ENCODE measurements around the gene TSPAN4. TPM values are rescaled to one million over a fixed set of nuclear protein-coding genes. Genes with fewer than 3 reads are reported as not detected.
A peak's percentile ranks its signal among the peaks of the same experiment; 100 is the strongest.

TSPAN4 gene
- total and polyA plus RNA-seq, 2 of the 13 experiments (the other 11 are each of a cell fraction or from before 2014, with no cell fraction given) = 31.7 to 68.3 TPM

DNA sequence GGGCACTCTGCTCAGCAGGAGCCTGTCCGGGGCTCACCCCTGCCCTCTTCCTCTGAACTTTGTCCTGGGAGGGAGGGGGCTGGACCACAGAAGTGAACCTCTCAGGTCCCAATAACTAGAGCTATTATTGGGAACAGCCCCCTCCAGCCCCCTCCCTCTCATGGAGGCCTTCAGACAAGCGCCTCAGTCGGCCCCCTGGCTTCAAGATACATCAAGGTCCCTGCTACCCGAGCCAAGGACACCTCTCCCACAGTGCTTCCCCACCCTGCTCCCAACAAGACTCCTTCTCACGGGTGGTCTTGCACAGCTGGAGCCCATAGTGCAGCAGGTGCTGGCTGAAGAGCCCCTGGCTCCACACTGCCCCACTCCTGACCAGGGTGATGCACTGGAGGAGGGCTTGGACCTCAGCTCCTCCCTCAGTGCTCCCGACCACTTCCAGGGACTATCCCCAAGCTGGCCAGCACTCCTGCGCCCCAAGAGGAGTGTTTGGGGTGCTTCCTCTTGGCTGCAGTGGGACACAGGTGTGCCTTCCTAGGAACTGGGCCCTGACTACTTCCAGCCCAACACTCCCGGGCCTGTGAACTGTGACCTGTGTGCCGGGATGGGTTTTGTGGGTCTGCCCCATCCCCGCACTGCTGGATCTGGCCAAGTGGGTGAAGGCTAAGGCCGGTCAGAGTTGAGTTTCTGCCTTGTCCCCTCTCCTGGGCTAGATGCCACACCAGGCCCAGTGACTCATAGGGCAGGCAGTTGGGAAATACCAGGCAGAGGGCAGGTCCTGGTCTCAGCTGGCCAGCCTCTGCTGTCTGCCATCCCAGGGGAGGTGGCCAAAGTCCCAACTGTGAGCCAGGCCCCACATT is 21.8 kb upstream of the TSPAN4 start (continued):
- TF ChIP-seq RFXAP (CRISPR knock-in tag; IDR thresholded peaks at IDR 0.05; ENCODE audit: borderline replicate concordance) (0 out of 2 replicates have a peak, but pooled peaks have one; percentile 1), CEBPG (CRISPR knock-in tag; IDR thresholded peaks at IDR 0.05) (peak; percentile 76), PCBP1 (IDR thresholded peaks at IDR 0.05; ENCODE audit: borderline replicate concordance, low read depth, low read length) (0 out of 2 replicates have a peak, but pooled peaks have one; percentile 3), HNF4G (IDR thresholded peaks at IDR 0.05; ENCODE audit: borderline replicate concordance, low read depth, low read length) (peak; percentile 32; the same call in 1 of the 2 replicates), HNF4G (CRISPR knock-in tag; IDR thresholded peaks at IDR 0.05; ENCODE audit: borderline replicate concordance, low read depth) (no peak), HDAC6 (IDR thresholded peaks at IDR 0.05; ENCODE audit: low read depth, low read length) (no peak), LCORL (IDR thresholded peaks at IDR 0.05) (no peak), LCORL (CRISPR knock-in tag; IDR thresholded peaks at IDR 0.05) (peak; percentile 74), HDAC1 (CRISPR knock-in tag; IDR thresholded peaks at IDR 0.05) (0 out of 2 replicates have a peak, but pooled peaks have one; percentile 27)

DNA sequence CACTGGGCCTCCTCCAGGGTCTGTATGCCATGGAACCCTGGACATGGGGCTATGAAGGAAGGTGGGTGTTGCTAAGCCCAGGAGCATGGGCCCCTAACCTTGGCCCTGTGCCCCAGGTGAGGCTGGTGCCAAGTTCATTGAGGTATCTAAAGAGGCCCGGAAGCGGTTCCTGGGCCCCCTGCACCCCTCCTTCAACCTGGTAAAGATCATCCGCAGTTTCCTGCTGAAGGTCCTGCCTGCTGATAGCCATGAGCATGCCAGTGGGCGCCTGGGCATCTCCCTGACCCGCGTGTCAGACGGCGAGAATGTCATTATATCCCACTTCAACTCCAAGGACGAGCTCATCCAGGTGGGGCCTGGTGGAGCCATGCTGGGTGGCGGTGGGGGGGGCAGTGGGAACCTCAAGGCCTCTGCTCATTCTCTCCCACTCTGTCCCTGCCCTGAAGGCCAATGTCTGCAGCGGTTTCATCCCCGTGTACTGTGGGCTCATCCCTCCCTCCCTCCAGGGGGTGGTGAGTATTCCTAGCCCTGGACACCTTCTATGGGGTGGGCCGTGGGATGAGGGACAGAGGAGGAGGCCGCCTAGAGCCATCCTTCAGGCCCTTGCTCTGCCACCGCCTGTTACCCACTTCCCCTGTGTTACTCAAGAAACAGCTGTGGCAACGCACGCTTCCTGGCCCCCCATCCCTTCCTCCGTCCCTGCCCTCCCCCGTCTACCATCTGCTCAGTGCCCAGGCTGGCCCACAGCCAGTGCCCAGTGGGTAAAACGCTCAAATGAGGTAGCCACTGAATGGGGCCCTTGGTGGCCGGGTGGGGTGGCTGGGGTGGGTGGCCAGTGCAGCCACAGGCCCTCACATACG is 20.9 kb upstream of the TSPAN4 start:
- in situ Hi-C loops (cut with HindIII; ENCODE audit: extremely low pct_ligation_motif_present, low pct_unique_long_range_greater_than_20kb) (no loop called here), intact Hi-C loops (cut with micrococcal nuclease; ENCODE audit: unreplicated experiment) (no loop called here)
- peaks cover 8 to 22% of the 10 kb centered on the region in 2 experiments; a peak in 4 of 5 replicates for H3K36me3 ChIP-seq (replicated peaks in 1 of 2; ENCODE audit: control insufficient read depth in 1 of 2, insufficient read depth in 2 of 2, low read length in 2 of 2)
- ATAC-seq (no peak), DNase-seq (ENCODE audit: low spot score) (no peak), FAIRE-seq (no peak)
- H3K4me3 ChIP-seq (replicated peaks in 1 of 3; ENCODE audit: insufficient read depth in 1 of 3, low read depth in 2 of 3, low read length in 3 of 3) = peak overlapping the region in 2 of 3 experiments; percentile 94 to 98; a peak in 3 of 6 replicates
- peaks cover 43% of the 10 kb centered on the region for H3K4me1 ChIP-seq (ENCODE audit: insufficient read depth, low read length)
- H3K27me3 ChIP-seq (ENCODE audit: control insufficient read depth in 1 of 2, insufficient read depth in 2 of 2, low read length in 2 of 2) = no peaks in the 10 kb centered on the region; a peak in 1 of 5 replicates
- H3K9ac ChIP-seq (ENCODE audit: insufficient read depth, low read depth, low read length) = 0 out of 2 replicates have a peak overlapping the region, but pooled peaks have one; percentile 92
- ChIA-PET POLR2A (interaction anchor here (2.2 to 9.2 kb wide), 5 partner anchors 9 to 25 kb away, joined by 9 to 264 read pairs (median 56); partner anchors contain the start of genes CD151, CRACR2B, PIDD1 and RPLP2), CTCF (ENCODE audit: low intra/inter-chr PET ratio, low total read pairs) (no interaction called here)
- peak overlapping the region; percentile 98 for H3K4me2 ChIP-seq (ENCODE audit: low read depth, low read length)
- peak overlapping the region; percentile 92 for H3K27ac ChIP-seq (ENCODE audit: extremely low read length, insufficient read depth, low read length)
- H3K79me2 ChIP-seq (ENCODE audit: insufficient read depth, low read length) = peaks cover 20% of the 10 kb centered on the region
- WGBS (ENCODE audit: low lambda C conversion rate) = 94% methylated on average over 20 of the region's 22 CpGs
- no peaks in the 10 kb centered on the region for H3K9me3 ChIP-seq (ENCODE audit: low read length)
- no TSS peak for BruUV-seq (replicated peaks)
- peaks cover 20% of the 10 kb centered on the region for H4K20me1 ChIP-seq (ENCODE audit: insufficient read depth, low read length)
- H2AFZ ChIP-seq (ENCODE audit: low read length) = no peak overlapping the region
- TF ChIP-seq ZNF44 (CRISPR knock-in tag; IDR thresholded peaks at IDR 0.05) (no peak), NAIF1 (CRISPR knock-in tag; IDR thresholded peaks at IDR 0.05; ENCODE audit: borderline replicate concordance) (no peak), MLLT10 (CRISPR knock-in tag; IDR thresholded peaks at IDR 0.05) (no peak), POLR2AphosphoS2 (IDR thresholded peaks at IDR 0.05; ENCODE audit: low read depth, low read length) (no peak), TBX2 (CRISPR knock-in tag; IDR thresholded peaks at IDR 0.05; ENCODE audit: borderline replicate concordance) (0 out of 2 replicates have a peak, but pooled peaks have one; percentile 22)
- TF ChIP-seq, protein P1, sequence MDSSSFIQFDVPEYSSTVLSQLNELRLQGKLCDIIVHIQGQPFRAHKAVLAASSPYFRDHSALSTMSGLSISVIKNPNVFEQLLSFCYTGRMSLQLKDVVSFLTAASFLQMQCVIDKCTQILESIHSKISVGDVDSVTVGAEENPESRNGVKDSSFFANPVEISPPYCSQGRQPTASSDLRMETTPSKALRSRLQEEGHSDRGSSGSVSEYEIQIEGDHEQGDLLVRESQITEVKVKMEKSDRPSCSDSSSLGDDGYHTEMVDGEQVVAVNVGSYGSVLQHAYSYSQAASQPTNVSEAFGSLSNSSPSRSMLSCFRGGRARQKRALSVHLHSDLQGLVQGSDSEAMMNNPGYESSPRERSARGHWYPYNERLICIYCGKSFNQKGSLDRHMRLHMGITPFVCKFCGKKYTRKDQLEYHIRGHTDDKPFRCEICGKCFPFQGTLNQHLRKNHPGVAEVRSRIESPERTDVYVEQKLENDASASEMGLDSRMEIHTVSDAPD (CRISPR knock-in tag; IDR thresholded peaks at IDR 0.05) = no peak
- TF ChIP-seq, protein P2, sequence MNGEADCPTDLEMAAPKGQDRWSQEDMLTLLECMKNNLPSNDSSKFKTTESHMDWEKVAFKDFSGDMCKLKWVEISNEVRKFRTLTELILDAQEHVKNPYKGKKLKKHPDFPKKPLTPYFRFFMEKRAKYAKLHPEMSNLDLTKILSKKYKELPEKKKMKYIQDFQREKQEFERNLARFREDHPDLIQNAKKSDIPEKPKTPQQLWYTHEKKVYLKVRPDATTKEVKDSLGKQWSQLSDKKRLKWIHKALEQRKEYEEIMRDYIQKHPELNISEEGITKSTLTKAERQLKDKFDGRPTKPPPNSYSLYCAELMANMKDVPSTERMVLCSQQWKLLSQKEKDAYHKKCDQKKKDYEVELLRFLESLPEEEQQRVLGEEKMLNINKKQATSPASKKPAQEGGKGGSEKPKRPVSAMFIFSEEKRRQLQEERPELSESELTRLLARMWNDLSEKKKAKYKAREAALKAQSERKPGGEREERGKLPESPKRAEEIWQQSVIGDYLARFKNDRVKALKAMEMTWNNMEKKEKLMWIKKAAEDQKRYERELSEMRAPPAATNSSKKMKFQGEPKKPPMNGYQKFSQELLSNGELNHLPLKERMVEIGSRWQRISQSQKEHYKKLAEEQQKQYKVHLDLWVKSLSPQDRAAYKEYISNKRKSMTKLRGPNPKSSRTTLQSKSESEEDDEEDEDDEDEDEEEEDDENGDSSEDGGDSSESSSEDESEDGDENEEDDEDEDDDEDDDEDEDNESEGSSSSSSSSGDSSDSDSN (CRISPR knock-in tag; IDR thresholded peaks at IDR 0.05) = 0 out of 2 replicates have a peak, but pooled peaks have one; percentile 4
